SKM-1 (cell line): Measurements from ENCODE around the gene TEX51.

ENCODE experiments used
- DNase-seq: peaks from one replicate; lab custom pipeline; 2025; ENCODE audit not compliant: unreplicated experiment; lab: John Stamatoyannopoulos, UW

Gene TEX51

GRCh38 chr2:126912201-126912600, 13.5 kb downstream of the TEX51 start:
- DNase-seq, result no peak

GRCh38 chr2:126913329-126913728, 14.6 kb downstream of the TEX51 start:
- no peak for DNase-seq

GRCh38 chr2:126913881-126914615, 15.4 kb downstream of the TEX51 start:
- DNase-seq, result no peak

GRCh38 chr2:126914811-126915500, 16.3 kb downstream of the TEX51 start:
- no peak for DNase-seq

- no peak for DNase-seq
Observed at GRCh38 chr2:126915903-126916302, 17.2 kb downstream of the TEX51 start.

- no peak for DNase-seq
Observed at GRCh38 chr2:126916744-126917143, 18.1 kb downstream of the TEX51 start.

GRCh38 chr2:126921066-126921465, 22.4 kb downstream of the TEX51 start:
- no peak for DNase-seq

- no peak for DNase-seq
Observed at GRCh38 chr2:126930970-126931590, 32.4 kb downstream of the TEX51 start.

- DNase-seq, result no peak
Observed at GRCh38 chr2:126932529-126932928, 33.8 kb downstream of the TEX51 start.

GRCh38 chr2:126932966-126933710, 34.4 kb downstream of the TEX51 start:
- no peak for DNase-seq

GRCh38 chr2:126933711-126934091, 35.0 kb downstream of the TEX51 start:
- DNase-seq, result no peak

GRCh38 chr2:126934809-126935208, 36.1 kb downstream of the TEX51 start:
- DNase-seq, result no peak

- DNase-seq, result no peak
Observed at GRCh38 chr2:126935774-126936173, 37.1 kb downstream of the TEX51 start.

- DNase-seq, result no peak
Observed at GRCh38 chr2:126936219-126936723, 37.6 kb downstream of the TEX51 start.

- no peak for DNase-seq
Observed at GRCh38 chr2:126940331-126940730, 41.6 kb downstream of the TEX51 start.

GRCh38 chr2:126942427-126943203, 43.9 kb downstream of the TEX51 start:
- no peak for DNase-seq

- no peak for DNase-seq
Observed at GRCh38 chr2:126943612-126944348, 45.1 kb downstream of the TEX51 start.

- DNase-seq, result no peak
Observed at GRCh38 chr2:126945118-126945517, 46.4 kb downstream of the TEX51 start.

- DNase-seq, result no peak
Observed at GRCh38 chr2:126946318-126947102, 47.8 kb downstream of the TEX51 start.
